HG03045 (cell line): Measurements from ENCODE around the gene UHMK1.
"Not testable (repeated sequence)": the region's sequence is repeated elsewhere in the genome, so short reads cannot be mapped to it uniquely, and the experiment has no call there.

ENCODE experiments used
- ATAC-seq: cut with Tn5 transposase; IDR thresholded peaks from one replicate; pipeline ENCODE4 v1.9.1; 2021; ENCODE audit warnings: mild to moderate bottlenecking, moderate library complexity; ENCODE audit not compliant: unreplicated experiment

UHMK1 gene

GRCh38 chr1:162564762-162565218, 67.2 kb downstream of the UHMK1 start:
- ATAC-seq, result no peak

GRCh38 chr1:162565460-162565859, 67.8 kb downstream of the UHMK1 start:
- ATAC-seq, result no peak

- ATAC-seq, result no peak
Measured at GRCh38 chr1:162566870-162567269, 69.3 kb downstream of the UHMK1 start.

GRCh38 chr1:162568802-162569201, 71.2 kb downstream of the UHMK1 start:
- ATAC-seq, result no peak

GRCh38 chr1:162570718-162571117, 73.1 kb downstream of the UHMK1 start:
- ATAC-seq, result no peak

GRCh38 chr1:162571121-162571520, 73.5 kb downstream of the UHMK1 start:
- ATAC-seq, result not testable (repeated sequence)

- no peak for ATAC-seq
Measured at GRCh38 chr1:162571696-162572095, 74.1 kb downstream of the UHMK1 start.

GRCh38 chr1:162573136-162573535, 75.5 kb downstream of the UHMK1 start:
- no peak for ATAC-seq

GRCh38 chr1:162578071-162578700, 80.6 kb downstream of the UHMK1 start:
- no peak for ATAC-seq

GRCh38 chr1:162578936-162579335, 81.3 kb downstream of the UHMK1 start:
- ATAC-seq, result no peak
